Esophagus squamous epithelium (tissue), 4 donors: ENCODE results near the gene SH3D21.

Experiments
- POLR2A ChIP-seq, 4 donors: fragments of 450-650 bp; IDR thresholded peaks; one replicate each; pipeline ENCODE4 v1.6.1; 2017; ENCODE audit warnings: antibody characterized with exemption in 4 of 4, mild to moderate bottlenecking in 4 of 4, moderate library complexity in 3 of 4
- TF ChIP-seq, protein P1 (sequence below), 6 experiments: fragments of 450-650 bp in 4 of 6; fragments of 200-600 bp in 2 of 6; sonication (generic) in 2 of 6; IDR thresholded peaks; one replicate each; pipeline ENCODE4 v1.5.1; 2016 to 2019; ENCODE audit warnings: antibody characterized with exemption in 6 of 6, mild to moderate bottlenecking in 4 of 6, moderate library complexity in 4 of 6

DNA sequence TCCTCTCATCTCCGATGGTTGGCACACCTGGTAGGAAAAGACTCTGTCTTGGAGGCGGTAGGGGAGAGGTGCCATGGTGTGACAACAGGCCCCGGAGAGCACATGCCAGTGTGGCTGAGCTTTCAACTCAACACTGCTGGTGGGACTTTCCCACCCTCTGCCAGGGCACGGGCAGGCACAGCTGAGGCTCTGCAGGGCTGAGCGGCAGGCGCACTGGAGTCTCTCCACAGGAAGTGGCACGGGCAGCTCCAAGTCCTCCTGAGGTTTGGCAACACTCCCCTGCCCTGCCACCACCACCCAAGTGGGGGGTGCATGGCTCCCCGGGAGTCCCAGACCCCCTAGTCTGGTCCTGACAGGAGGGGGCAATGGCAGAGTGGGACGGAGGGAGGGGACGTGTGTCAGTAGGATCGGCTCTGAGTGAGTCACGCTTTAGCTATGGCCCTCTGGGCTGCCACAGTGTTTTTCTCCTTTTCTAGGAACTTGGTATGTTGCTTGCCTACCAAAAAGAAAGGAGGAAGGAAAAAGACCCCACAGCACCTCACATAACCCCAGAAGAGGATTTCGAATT lies 44.6 kb downstream of the SH3D21 start:
- TF ChIP-seq, protein P1, sequence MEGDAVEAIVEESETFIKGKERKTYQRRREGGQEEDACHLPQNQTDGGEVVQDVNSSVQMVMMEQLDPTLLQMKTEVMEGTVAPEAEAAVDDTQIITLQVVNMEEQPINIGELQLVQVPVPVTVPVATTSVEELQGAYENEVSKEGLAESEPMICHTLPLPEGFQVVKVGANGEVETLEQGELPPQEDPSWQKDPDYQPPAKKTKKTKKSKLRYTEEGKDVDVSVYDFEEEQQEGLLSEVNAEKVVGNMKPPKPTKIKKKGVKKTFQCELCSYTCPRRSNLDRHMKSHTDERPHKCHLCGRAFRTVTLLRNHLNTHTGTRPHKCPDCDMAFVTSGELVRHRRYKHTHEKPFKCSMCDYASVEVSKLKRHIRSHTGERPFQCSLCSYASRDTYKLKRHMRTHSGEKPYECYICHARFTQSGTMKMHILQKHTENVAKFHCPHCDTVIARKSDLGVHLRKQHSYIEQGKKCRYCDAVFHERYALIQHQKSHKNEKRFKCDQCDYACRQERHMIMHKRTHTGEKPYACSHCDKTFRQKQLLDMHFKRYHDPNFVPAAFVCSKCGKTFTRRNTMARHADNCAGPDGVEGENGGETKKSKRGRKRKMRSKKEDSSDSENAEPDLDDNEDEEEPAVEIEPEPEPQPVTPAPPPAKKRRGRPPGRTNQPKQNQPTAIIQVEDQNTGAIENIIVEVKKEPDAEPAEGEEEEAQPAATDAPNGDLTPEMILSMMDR (IDR thresholded peaks at IDR 0.05): no peak
- no peak for TF ChIP-seq POLR2A (IDR thresholded peaks at IDR 0.05)
